ENCODE data around the gene UQCRFS1. TPM values are rescaled to one million over a fixed set of nuclear protein-coding genes. Genes with fewer than 3 reads are reported as not detected.

The UQCRFS1 gene
- total RNA-seq, 3 donors from 2014 or later (not counting 1 experiment from before 2014, with no cell fraction given), result 21.8 to 26.8 (median 23.9) TPM

GRCh38 chr19:29176981-29177754 lies 35.8 kb downstream of the UQCRFS1 start:
- ATAC-seq, result no peak
- Histone ChIP-seq H3K27ac (ENCODE audit: low read length) (no peak overlapping the region), H3K9me3 (ENCODE audit: control insufficient read depth, insufficient read depth, low read length) (peaks cover 4% of the 10 kb centered on the region), H3K4me3 (ENCODE audit: low read length) (no peak overlapping the region), H3K4me1 (ENCODE audit: control insufficient read depth, insufficient read depth, low read length) (no peaks in the 10 kb centered on the region), H3K36me3 (ENCODE audit: control insufficient read depth, insufficient read depth, low read length) (no peaks in the 10 kb centered on the region), H3K27me3 (ENCODE audit: control insufficient read depth, insufficient read depth, low read length) (no peaks in the 10 kb centered on the region)
- WGBS (ENCODE audit: insufficient coverage), result no CpG with 5 or more reads among the region's 2 CpGs
- TF ChIP-seq, protein P1, sequence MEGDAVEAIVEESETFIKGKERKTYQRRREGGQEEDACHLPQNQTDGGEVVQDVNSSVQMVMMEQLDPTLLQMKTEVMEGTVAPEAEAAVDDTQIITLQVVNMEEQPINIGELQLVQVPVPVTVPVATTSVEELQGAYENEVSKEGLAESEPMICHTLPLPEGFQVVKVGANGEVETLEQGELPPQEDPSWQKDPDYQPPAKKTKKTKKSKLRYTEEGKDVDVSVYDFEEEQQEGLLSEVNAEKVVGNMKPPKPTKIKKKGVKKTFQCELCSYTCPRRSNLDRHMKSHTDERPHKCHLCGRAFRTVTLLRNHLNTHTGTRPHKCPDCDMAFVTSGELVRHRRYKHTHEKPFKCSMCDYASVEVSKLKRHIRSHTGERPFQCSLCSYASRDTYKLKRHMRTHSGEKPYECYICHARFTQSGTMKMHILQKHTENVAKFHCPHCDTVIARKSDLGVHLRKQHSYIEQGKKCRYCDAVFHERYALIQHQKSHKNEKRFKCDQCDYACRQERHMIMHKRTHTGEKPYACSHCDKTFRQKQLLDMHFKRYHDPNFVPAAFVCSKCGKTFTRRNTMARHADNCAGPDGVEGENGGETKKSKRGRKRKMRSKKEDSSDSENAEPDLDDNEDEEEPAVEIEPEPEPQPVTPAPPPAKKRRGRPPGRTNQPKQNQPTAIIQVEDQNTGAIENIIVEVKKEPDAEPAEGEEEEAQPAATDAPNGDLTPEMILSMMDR (IDR thresholded peaks at IDR 0.05), result no peak
- no peak overlapping the region for H3K4me3 Mint-ChIP-seq
- no peak overlapping the region for H3K27ac Mint-ChIP-seq
- intact Hi-C loops (cut with micrococcal nuclease), result no loop called here
- no peak for DNase-seq
- peaks cover 0 to 4% of the 10 kb centered on the region in 2 donors for H3K27me3 Mint-ChIP-seq (ENCODE audit: low read depth in 2 of 2)
- H3K9me3 Mint-ChIP-seq, result peaks cover 16 to 31% of the 10 kb centered on the region in 2 donors
- H3K4me1 Mint-ChIP-seq, result no peaks in the 10 kb centered on the region
- peaks cover 34% of the 10 kb centered on the region for H3K36me3 Mint-ChIP-seq

- Histone ChIP-seq H3K4me3 (ENCODE audit: low read length) (no peak overlapping the region), H3K27ac (ENCODE audit: low read length) (no peak overlapping the region), H3K27me3 (ENCODE audit: control insufficient read depth, insufficient read depth, low read length) (no peaks in the 10 kb centered on the region), H3K9me3 (ENCODE audit: control insufficient read depth, insufficient read depth, low read length) (peaks cover 7% of the 10 kb centered on the region), H3K36me3 (ENCODE audit: control insufficient read depth, insufficient read depth, low read length) (no peaks in the 10 kb centered on the region), H3K4me1 (ENCODE audit: control insufficient read depth, insufficient read depth, low read length) (no peaks in the 10 kb centered on the region)
- no peak for DNase-seq
- 90% methylated on average over 2 of the region's 2 CpGs for WGBS (ENCODE audit: insufficient coverage)
- ATAC-seq, result no peak
- no peak overlapping the region for H3K27ac Mint-ChIP-seq
- intact Hi-C loops (cut with micrococcal nuclease), result no loop called here
- peaks cover 11 to 31% of the 10 kb centered on the region in 2 donors for H3K9me3 Mint-ChIP-seq
- TF ChIP-seq, protein P1 (IDR thresholded peaks at IDR 0.05), result no peak
- peaks cover 41% of the 10 kb centered on the region for H3K36me3 Mint-ChIP-seq
- no peak overlapping the region for H3K4me3 Mint-ChIP-seq
- no peaks in the 10 kb centered on the region for H3K4me1 Mint-ChIP-seq
- peaks cover 4% of the 10 kb centered on the region in 2 donors for H3K27me3 Mint-ChIP-seq (ENCODE audit: low read depth in 2 of 2)
Observed at GRCh38 chr19:29173896-29174295, 39.1 kb downstream of the UQCRFS1 start.

DNA sequence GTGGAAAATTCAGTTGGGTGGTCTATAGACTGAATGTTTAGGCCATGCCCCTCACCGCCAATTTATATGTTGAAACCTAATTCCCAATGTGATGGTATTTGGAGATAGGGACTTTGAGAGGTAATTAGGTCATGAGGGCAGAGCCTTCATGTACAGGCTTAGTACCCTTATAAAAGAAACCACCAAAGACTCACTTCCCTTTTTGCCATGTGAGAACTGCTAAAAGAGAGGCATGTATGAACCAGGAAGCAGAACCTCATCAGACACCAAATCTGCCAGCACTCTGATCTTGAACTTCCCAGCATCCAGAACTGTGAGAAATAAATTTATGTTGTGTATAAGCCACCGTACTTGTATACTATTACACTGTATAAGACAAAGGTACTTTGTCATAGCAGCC lies 40.6 kb downstream of the UQCRFS1 start:
- 100% methylated on average over 1 of the region's 2 CpGs for WGBS (ENCODE audit: insufficient coverage)
- no peaks in the 10 kb centered on the region for H3K36me3 ChIP-seq (ENCODE audit: control insufficient read depth, insufficient read depth, low read length)
- intact Hi-C loops (cut with micrococcal nuclease), result no loop called here
- DNase-seq (no peak), ATAC-seq (no peak)
- no peak overlapping the region for H3K4me3 ChIP-seq (ENCODE audit: low read length)
- no peaks in the 10 kb centered on the region for H3K27me3 ChIP-seq (ENCODE audit: control insufficient read depth, insufficient read depth, low read length)
- Mint-ChIP-seq H3K36me3 (peaks cover 41% of the 10 kb centered on the region), H3K9me3 (peaks cover 11 to 31% of the 10 kb centered on the region in 2 donors), H3K27me3 (ENCODE audit: low read depth in 2 of 2) (peaks cover 4 to 9% of the 10 kb centered on the region in 2 donors), H3K27ac (no peak overlapping the region), H3K4me1 (no peaks in the 10 kb centered on the region), H3K4me3 (no peak overlapping the region)
- no peaks in the 10 kb centered on the region for H3K4me1 ChIP-seq (ENCODE audit: control insufficient read depth, insufficient read depth, low read length)
- TF ChIP-seq, protein P1 (IDR thresholded peaks at IDR 0.05), result no peak
- H3K9me3 ChIP-seq (ENCODE audit: control insufficient read depth, insufficient read depth, low read length), result peaks cover 3% of the 10 kb centered on the region
- H3K27ac ChIP-seq (ENCODE audit: low read length), result no peak overlapping the region

Data from natural killer cell (primary cell).